ENCODE results near the gene SAXO1. TPM values are rescaled to one million over a fixed set of nuclear protein-coding genes. Genes with fewer than 3 reads are reported as not detected.
"Not testable (repeated sequence)": the region's sequence is repeated elsewhere in the genome, so short reads cannot be mapped to it uniquely, and the experiment has no call there.

SAXO1 gene
- total RNA-seq, 1 donor from 2014 or later = under 0.01 TPM

GRCh38 chr9:18997151-18997550 is 35.9 kb downstream of the SAXO1 start:
- no peaks in the 10 kb centered on the region for H3K27me3 ChIP-seq (ENCODE audit: control insufficient read depth, insufficient read depth, low read length)
- TF ChIP-seq, protein P1, sequence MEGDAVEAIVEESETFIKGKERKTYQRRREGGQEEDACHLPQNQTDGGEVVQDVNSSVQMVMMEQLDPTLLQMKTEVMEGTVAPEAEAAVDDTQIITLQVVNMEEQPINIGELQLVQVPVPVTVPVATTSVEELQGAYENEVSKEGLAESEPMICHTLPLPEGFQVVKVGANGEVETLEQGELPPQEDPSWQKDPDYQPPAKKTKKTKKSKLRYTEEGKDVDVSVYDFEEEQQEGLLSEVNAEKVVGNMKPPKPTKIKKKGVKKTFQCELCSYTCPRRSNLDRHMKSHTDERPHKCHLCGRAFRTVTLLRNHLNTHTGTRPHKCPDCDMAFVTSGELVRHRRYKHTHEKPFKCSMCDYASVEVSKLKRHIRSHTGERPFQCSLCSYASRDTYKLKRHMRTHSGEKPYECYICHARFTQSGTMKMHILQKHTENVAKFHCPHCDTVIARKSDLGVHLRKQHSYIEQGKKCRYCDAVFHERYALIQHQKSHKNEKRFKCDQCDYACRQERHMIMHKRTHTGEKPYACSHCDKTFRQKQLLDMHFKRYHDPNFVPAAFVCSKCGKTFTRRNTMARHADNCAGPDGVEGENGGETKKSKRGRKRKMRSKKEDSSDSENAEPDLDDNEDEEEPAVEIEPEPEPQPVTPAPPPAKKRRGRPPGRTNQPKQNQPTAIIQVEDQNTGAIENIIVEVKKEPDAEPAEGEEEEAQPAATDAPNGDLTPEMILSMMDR (IDR thresholded peaks at IDR 0.05; ENCODE audit: insufficient read depth, low read length, poor library complexity, severe bottlenecking) = no peak
- DNase-seq (ENCODE audit: low read depth) = no peak
- H3K36me3 ChIP-seq (ENCODE audit: control insufficient read depth, insufficient read depth, low read length) = no peaks in the 10 kb centered on the region
- H3K4me3 ChIP-seq (ENCODE audit: low read depth, low read length) = no peak overlapping the region

- TF ChIP-seq, protein P1 (IDR thresholded peaks at IDR 0.05; ENCODE audit: insufficient read depth, low read length, poor library complexity, severe bottlenecking) = no peak
- Histone ChIP-seq H3K27me3 (ENCODE audit: control insufficient read depth, insufficient read depth, low read length) (no peaks in the 10 kb centered on the region), H3K4me3 (ENCODE audit: low read depth, low read length) (no peak overlapping the region), H3K36me3 (ENCODE audit: control insufficient read depth, insufficient read depth, low read length) (no peaks in the 10 kb centered on the region)
- no peak for DNase-seq (ENCODE audit: low read depth)
These were observed 36.8 kb downstream of the SAXO1 start for GRCh38 chr9:18996211-18996610.

DNA sequence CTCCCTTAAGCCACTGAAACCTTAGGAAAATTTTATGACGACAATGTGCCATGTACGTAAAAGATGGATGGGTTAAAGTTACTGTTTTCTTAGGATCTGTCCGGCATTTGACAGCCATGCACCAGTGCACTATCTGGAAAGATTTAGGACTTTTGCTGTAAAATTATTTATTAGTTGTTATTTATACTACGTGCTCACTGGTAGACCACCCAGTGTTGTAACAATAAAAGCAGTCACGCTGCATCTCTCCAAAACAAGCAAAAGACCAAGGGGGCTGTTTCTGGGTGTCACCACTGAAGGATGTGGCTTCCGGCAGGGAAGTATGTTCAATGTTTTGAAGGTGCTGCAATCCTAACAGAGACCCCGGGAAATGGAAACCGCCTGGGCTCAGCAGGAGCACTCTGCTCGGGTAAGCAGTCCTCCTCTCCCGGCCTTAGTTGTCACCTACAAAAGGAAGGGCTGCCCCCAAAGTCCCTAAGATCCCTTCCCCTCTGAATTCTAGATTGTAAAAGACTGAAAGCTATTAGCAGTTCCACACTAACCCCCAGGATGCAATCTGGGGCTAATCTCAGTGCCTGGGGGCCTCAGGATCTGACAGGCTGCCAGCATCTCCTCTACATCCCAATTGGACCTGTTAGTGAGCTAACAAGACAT is 38.6 kb downstream of the SAXO1 start:
- H3K27me3 ChIP-seq (ENCODE audit: control insufficient read depth, insufficient read depth, low read length) = no peaks in the 10 kb centered on the region
- TF ChIP-seq, protein P1 (IDR thresholded peaks at IDR 0.05; ENCODE audit: insufficient read depth, low read length, poor library complexity, severe bottlenecking) = no peak
- no peaks in the 10 kb centered on the region for H3K36me3 ChIP-seq (ENCODE audit: control insufficient read depth, insufficient read depth, low read length)
- no peak for DNase-seq (ENCODE audit: low read depth)
- no peak overlapping the region for H3K4me3 ChIP-seq (ENCODE audit: low read depth, low read length)

DNA sequence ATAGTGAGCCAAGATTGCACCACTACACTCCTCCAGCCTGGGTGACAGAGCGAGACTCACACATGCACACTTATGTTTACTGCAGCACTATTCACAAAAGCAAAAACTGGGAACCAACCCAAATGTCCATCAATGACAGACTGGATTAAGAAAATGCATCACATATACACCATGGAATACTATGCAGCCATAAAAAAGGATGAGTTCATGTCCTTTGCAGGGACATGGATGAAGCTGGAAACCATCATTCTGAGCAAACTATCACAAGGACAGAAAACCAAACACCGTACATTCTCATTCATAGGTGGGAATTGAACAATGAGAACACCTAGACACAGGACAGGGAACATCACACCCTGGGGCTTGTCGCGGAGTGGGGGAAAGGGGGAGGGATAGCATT is 41.8 kb downstream of the SAXO1 start:
- H3K4me3 ChIP-seq (ENCODE audit: low read depth, low read length); H3K36me3 ChIP-seq (ENCODE audit: control insufficient read depth, insufficient read depth, low read length); H3K27me3 ChIP-seq (ENCODE audit: control insufficient read depth, insufficient read depth, low read length); DNase-seq (ENCODE audit: low read depth): not testable (repeated sequence)

- DNase-seq (ENCODE audit: low read depth) = no peak
- Histone ChIP-seq H3K36me3 (ENCODE audit: control insufficient read depth, insufficient read depth, low read length) (no peaks in the 10 kb centered on the region), H3K27me3 (ENCODE audit: control insufficient read depth, insufficient read depth, low read length) (no peaks in the 10 kb centered on the region), H3K4me3 (ENCODE audit: low read depth, low read length) (no peak overlapping the region)
- TF ChIP-seq, protein P1 (IDR thresholded peaks at IDR 0.05; ENCODE audit: insufficient read depth, low read length, poor library complexity, severe bottlenecking) = no peak
These were observed 42.5 kb downstream of the SAXO1 start for GRCh38 chr9:18990494-18990893.

- DNase-seq (ENCODE audit: low read depth) = no peak
- Histone ChIP-seq H3K27me3 (ENCODE audit: control insufficient read depth, insufficient read depth, low read length) (no peaks in the 10 kb centered on the region), H3K36me3 (ENCODE audit: control insufficient read depth, insufficient read depth, low read length) (no peaks in the 10 kb centered on the region), H3K4me3 (ENCODE audit: low read depth, low read length) (no peak overlapping the region)
- TF ChIP-seq, protein P1 (IDR thresholded peaks at IDR 0.05; ENCODE audit: insufficient read depth, low read length, poor library complexity, severe bottlenecking) = no peak
These were observed 43.1 kb downstream of the SAXO1 start for GRCh38 chr9:18989865-18990264.

Data from kidney epithelial cell (primary cell).